Kidney (tissue), 14 donors: ENCODE results near the gene SPATA7. TPM values are rescaled to one million over a fixed set of nuclear protein-coding genes. Genes with fewer than 3 reads are reported as not detected.

ENCODE experiments used
- DNase-seq, 5 donors: peaks; one replicate each; pipeline ENCODE4 v3.0.0-alpha.2; 2013 to 2020
- FAIRE-seq: peaks from 2 replicates; lab custom pipeline; 2012; peaks lifted over from hg19 to GRCh38; lab: Jason Lieb, UNC
- H3K27ac ChIP-seq, 2 donors: one replicate each; pipeline ENCODE4 v1.7.0; 2013; ENCODE audit warnings: low read depth in 2 of 2, low read length in 2 of 2, inconsistent platforms in 1 of 2
- H3K27me3 ChIP-seq: one replicate; pipeline ENCODE4 v1.7.1; 2013; ENCODE audit warnings: low read length, inconsistent platforms; ENCODE audit not compliant: control insufficient read depth, insufficient read depth
- H3K36me3 ChIP-seq, 3 donors: one replicate each; pipeline versions ENCODE4 v1.7.0 to v1.7.1; 2013; ENCODE audit warnings: low read length in 3 of 3, control low read depth in 1 of 3, inconsistent platforms in 1 of 3; ENCODE audit not compliant: insufficient read depth in 3 of 3, control insufficient read depth in 2 of 3
- H3K4me1 ChIP-seq, 3 donors: one replicate each; pipeline versions ENCODE4 v1.7.0 to v1.7.1; 2013; ENCODE audit warnings: low read length in 3 of 3, inconsistent platforms in 1 of 3, low read depth in 1 of 3; ENCODE audit not compliant: control insufficient read depth in 2 of 3, insufficient read depth in 2 of 3
- H3K4me3 ChIP-seq, 3 donors: one replicate each; pipeline versions ENCODE4 v1.7.0 to v1.8.1; 2013; ENCODE audit warnings: low read length in 3 of 3, control low read depth in 1 of 3, inconsistent platforms in 1 of 3
- H3K9ac ChIP-seq, 3 donors: one replicate each; pipeline versions ENCODE4 v1.7.0 to v1.7.1; 2013; ENCODE audit warnings: low read length in 3 of 3, control low read depth in 1 of 3, inconsistent platforms in 1 of 3
- H3K9me3 ChIP-seq, 3 donors: one replicate each; pipeline versions ENCODE4 v1.7.0 to v1.7.1; 2013; ENCODE audit warnings: low read length in 3 of 3, control low read depth in 1 of 3, inconsistent platforms in 1 of 3; ENCODE audit not compliant: control insufficient read depth in 2 of 3, insufficient read depth in 1 of 3
- CTCF ChIP-seq: IDR thresholded peaks from 3 replicates; pipeline ENCODE4 v1.5.1; 2012; ENCODE audit warnings: mild to moderate bottlenecking, moderate library complexity, borderline replicate concordance; ENCODE audit not compliant: insufficient read depth; ENCODE audit errors: extremely low read depth
- intact Hi-C: fragments of 100-400 bp; cut with DNase I; formaldehyde crosslinking; loops from one replicate; pipeline ENCODE4 v1.11.1; 2022
- polyA plus RNA-seq: library from polyadenylated mRNA; stranded (reverse); fragments of 350-450 nt; fragmentation: Illumina TruSeq; extraction: RNeasy Lipid Tissue Mini Kit (QIAGEN cat#74804); gene quantifications from one replicate; pipeline ENCODE4 v1.2.3, GENCODE V29; 2014; ENCODE audit warnings: low read depth, low replicate concordance; ENCODE audit not compliant: insufficient read depth
- total RNA-seq: library from RNA; stranded (reverse); fragmentation: NEBNext Ultra II Directional; extraction: Animal tissue kit (Norgen Biotek cat#: 25700); gene quantifications from one replicate; pipeline ENCODE4 v1.2.1, GENCODE V29; 2021
- donor health status: control.
- donor health status: control.
- donor health status: control.
- donor health status: control.
- donor health status: control.
- donor health status: DM: yes; HTN: yes; CAD: no.
- donor health status: Normal renal cell carcinoma (clear cell type).

SPATA7 gene
- total and polyA plus RNA-seq, 2 donors from 2014 or later: 14.0 to 17.4 TPM

- intact Hi-C loops: no loop called here
- peaks cover 0 to 8% (median 7%) of the 10 kb centered on the region in 3 donors for H3K36me3 ChIP-seq
- no peaks in the 10 kb centered on the region for H3K27me3 ChIP-seq
- no peak overlapping the region for H3K9ac ChIP-seq
- no peak overlapping the region for H3K4me3 ChIP-seq
- no peaks in the 10 kb centered on the region for H3K4me1 ChIP-seq
- no peak overlapping the region for H3K27ac ChIP-seq
- no peak for TF ChIP-seq CTCF
- DNase-seq: no peak
- no peaks in the 10 kb centered on the region for H3K9me3 ChIP-seq
- FAIRE-seq: no peak
Observed at GRCh38 chr14:88481794-88482193, 96.3 kb downstream of the SPATA7 start.

GRCh38 chr14:88482524-88482923 is 97.1 kb downstream of the SPATA7 start:
- H3K9ac ChIP-seq: no peak overlapping the region
- H3K4me1 ChIP-seq: no peaks in the 10 kb centered on the region
- intact Hi-C loops: no loop called here
- H3K27me3 ChIP-seq: no peaks in the 10 kb centered on the region
- H3K4me3 ChIP-seq: no peak overlapping the region
- no peak for TF ChIP-seq CTCF
- DNase-seq: no peak
- no peak for FAIRE-seq
- H3K27ac ChIP-seq: no peak overlapping the region
- H3K36me3 ChIP-seq: peaks cover 0 to 8% (median 7%) of the 10 kb centered on the region in 3 donors
- H3K9me3 ChIP-seq: no peaks in the 10 kb centered on the region

Other genes starting within 250 kb of the SPATA7 start
- 0.54 TPM for gene KCNK10, start 62.4 kb upstream of the SPATA7 start, total RNA-seq
- 1.1 TPM for gene KCNK10, start 62.4 kb upstream of the SPATA7 start, polyA plus RNA-seq
- gene PTPN21, start 169.3 kb downstream of the SPATA7 start, total RNA-seq: 23.2 TPM
- 5.3 TPM for gene PTPN21, start 169.3 kb downstream of the SPATA7 start, polyA plus RNA-seq
- gene ZC3H14, start 177.4 kb downstream of the SPATA7 start, total RNA-seq: 49.7 TPM
- gene ZC3H14, start 177.4 kb downstream of the SPATA7 start, polyA plus RNA-seq: 27.7 TPM